Nephron progenitor cell (in vitro differentiated cells): ENCODE data around the gene TCF23.

Experiments used
- DNase-seq: peaks from one replicate; pipeline ENCODE4 v3.0.0; 2021
- H3K27ac Mint-ChIP-seq: 2 replicates; pipeline ENCODE4 v1.8.0; 2021; ENCODE audit warnings: mild to moderate bottlenecking, moderate library complexity, mixed read lengths
- H3K27me3 Mint-ChIP-seq: 2 replicates; pipeline ENCODE4 v1.8.0; 2021; ENCODE audit warnings: mild to moderate bottlenecking, low read depth, mixed read lengths; ENCODE audit not compliant: poor library complexity
- H3K36me3 Mint-ChIP-seq: 2 replicates; pipeline ENCODE4 v1.8.0; 2021; ENCODE audit warnings: low read depth, mixed read lengths
- H3K4me1 Mint-ChIP-seq: 2 replicates; pipeline ENCODE4 v1.8.0; 2021; ENCODE audit warnings: mixed read lengths
- H3K4me3 Mint-ChIP-seq: 2 replicates; pipeline ENCODE4 v1.8.0; 2021; ENCODE audit warnings: mild to moderate bottlenecking, moderate library complexity, mixed read lengths
- H3K9me3 Mint-ChIP-seq: 2 replicates; pipeline ENCODE4 v1.8.0; 2021; ENCODE audit warnings: mild to moderate bottlenecking, moderate library complexity, mixed read lengths
- TF ChIP-seq, protein P1 (sequence below): fragments of 200-600 bp; sonication (generic); IDR thresholded peaks from 2 replicates; pipeline ENCODE4 v1.5.0; 2021; ENCODE audit warnings: antibody characterized with exemption

The TCF23 gene

DNA sequence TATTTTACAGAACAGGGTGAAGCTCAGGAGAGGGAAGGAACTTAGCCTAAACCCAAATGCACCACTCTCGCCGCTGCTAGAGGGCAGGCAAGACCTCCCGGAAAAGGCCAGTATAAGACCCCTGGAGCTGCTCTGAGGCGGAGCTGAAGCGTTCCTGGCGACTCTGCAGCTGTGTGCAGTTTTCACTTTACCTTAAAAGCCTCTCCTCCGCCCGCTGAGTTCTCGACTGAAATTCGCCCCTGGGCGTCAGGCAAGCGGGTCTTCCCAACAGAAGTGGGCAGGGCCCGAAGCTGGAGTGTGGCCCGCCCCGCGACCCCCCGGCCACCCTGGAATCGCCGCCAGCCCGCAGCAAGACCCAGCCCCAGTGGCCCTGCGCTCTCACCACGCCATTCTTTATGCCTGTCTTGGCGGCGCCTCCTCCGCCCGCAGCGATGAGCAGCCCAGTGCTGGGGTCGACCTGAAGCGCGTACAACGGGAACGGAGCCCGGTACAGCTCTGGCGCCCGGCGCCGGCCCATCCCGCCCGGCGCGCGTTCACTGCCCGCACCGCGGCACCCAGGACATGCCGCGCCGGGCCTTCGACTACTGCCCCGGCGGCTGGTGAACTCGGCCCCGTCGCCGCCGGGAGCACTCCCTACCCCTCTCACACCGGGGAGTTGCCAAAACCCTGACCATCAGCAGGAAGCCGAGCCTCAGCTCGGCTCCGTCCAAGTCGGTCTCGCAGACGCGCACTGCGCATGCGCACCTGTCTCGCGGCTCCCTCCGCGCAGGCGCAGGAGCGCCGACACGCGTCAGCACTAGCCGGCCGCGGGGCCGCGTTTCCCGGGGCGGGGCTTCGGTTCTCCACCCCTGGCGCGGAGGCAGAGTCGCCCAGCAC lies 14.7 kb upstream of the TCF23 start, which contains the start of gene PREB:
Gene PREB (minus strand): TSS at position 732 of the 876 bp plus-strand sequence. CDS start 215 bp downstream, at position 517.
- Mint-ChIP-seq H3K27ac (peak within 1 kb of the TSS; percentile 98), H3K9me3 (no peaks in the 10 kb centered on the region), H3K36me3 (peaks cover 14% of the 10 kb centered on the region), H3K4me3 (peak within 1 kb of the TSS; percentile 95), H3K4me1 (peaks cover 14% of the 10 kb centered on the region), H3K27me3 (peaks cover 4% of the 10 kb centered on the region)
- peak; percentile 99 for DNase-seq
- TF ChIP-seq, protein P1, sequence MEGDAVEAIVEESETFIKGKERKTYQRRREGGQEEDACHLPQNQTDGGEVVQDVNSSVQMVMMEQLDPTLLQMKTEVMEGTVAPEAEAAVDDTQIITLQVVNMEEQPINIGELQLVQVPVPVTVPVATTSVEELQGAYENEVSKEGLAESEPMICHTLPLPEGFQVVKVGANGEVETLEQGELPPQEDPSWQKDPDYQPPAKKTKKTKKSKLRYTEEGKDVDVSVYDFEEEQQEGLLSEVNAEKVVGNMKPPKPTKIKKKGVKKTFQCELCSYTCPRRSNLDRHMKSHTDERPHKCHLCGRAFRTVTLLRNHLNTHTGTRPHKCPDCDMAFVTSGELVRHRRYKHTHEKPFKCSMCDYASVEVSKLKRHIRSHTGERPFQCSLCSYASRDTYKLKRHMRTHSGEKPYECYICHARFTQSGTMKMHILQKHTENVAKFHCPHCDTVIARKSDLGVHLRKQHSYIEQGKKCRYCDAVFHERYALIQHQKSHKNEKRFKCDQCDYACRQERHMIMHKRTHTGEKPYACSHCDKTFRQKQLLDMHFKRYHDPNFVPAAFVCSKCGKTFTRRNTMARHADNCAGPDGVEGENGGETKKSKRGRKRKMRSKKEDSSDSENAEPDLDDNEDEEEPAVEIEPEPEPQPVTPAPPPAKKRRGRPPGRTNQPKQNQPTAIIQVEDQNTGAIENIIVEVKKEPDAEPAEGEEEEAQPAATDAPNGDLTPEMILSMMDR: no peak

GRCh38 chr2:27134781-27135477 lies 13.9 kb upstream of the TCF23 start:
- Mint-ChIP-seq H3K36me3 (peaks cover 14% of the 10 kb centered on the region), H3K9me3 (no peaks in the 10 kb centered on the region), H3K4me1 (peaks cover 14% of the 10 kb centered on the region), H3K27me3 (peaks cover 7% of the 10 kb centered on the region), H3K27ac (no peak overlapping the region), H3K4me3 (peak overlapping the region; percentile 95)
- DNase-seq: no peak
- TF ChIP-seq, protein P1: no peak

DNA sequence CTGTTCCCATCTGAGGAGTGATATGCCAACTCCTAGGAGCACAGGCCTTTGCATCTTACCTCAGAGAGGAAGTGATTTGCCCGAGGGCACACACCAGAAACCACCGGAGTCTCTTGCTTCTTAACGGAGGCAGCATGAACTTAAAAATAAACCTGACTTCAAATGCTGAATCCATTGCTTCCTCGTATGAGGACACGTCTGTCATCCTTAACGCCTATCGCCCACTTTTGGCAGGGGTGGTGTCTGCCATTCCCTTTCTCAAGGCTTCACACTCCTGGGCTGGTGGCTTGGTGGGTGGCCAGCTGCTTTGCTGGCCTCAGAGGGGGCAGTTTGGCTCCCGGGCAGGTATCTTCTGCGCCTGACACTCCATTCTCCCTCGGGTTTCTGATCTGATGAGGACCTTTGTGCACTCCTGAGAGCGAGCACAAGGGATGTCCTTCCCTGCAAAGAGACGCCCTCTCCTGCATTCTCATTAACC lies 13.3 kb upstream of the TCF23 start:
- TF ChIP-seq, protein P1: no peak
- Mint-ChIP-seq H3K9me3 (no peaks in the 10 kb centered on the region), H3K36me3 (peaks cover 14% of the 10 kb centered on the region), H3K27me3 (peaks cover 7% of the 10 kb centered on the region), H3K27ac (no peak overlapping the region), H3K4me3 (peak overlapping the region; percentile 58), H3K4me1 (peaks cover 14% of the 10 kb centered on the region)
- no peak for DNase-seq

GRCh38 chr2:27136751-27137150 lies 12.1 kb upstream of the TCF23 start:
- Mint-ChIP-seq H3K27me3 (peaks cover 18% of the 10 kb centered on the region), H3K36me3 (peaks cover 6% of the 10 kb centered on the region), H3K4me1 (peaks cover 14% of the 10 kb centered on the region), H3K27ac (no peak overlapping the region), H3K9me3 (no peaks in the 10 kb centered on the region), H3K4me3 (no peak overlapping the region)
- TF ChIP-seq, protein P1: no peak
- no peak for DNase-seq

- TF ChIP-seq, protein P1: no peak
- H3K4me1 Mint-ChIP-seq: peaks cover 14% of the 10 kb centered on the region
- peaks cover 6% of the 10 kb centered on the region for H3K36me3 Mint-ChIP-seq
- no peak overlapping the region for H3K27ac Mint-ChIP-seq
- H3K27me3 Mint-ChIP-seq: peaks cover 25% of the 10 kb centered on the region
- peaks cover 3% of the 10 kb centered on the region for H3K9me3 Mint-ChIP-seq
- no peak for DNase-seq
- no peak overlapping the region for H3K4me3 Mint-ChIP-seq
Measured at GRCh38 chr2:27137322-27137935, 11.4 kb upstream of the TCF23 start.
